Posterior cingulate gyrus (tissue), 11 donors: ENCODE data around the gene LRRC28.

Source experiments
- DNase-seq, 10 donors: peaks; one replicate each; pipeline versions ENCODE4 v3.0.0 to v3.0.0-alpha.2; 2020 to 2021; ENCODE audit warnings: mixed read lengths in 3 of 10
- intact Hi-C: fragments of 100-400 bp; cut with DNase I; formaldehyde crosslinking; loops from one replicate; pipeline ENCODE4 v1.15.1; 2023

The LRRC28 gene

GRCh38 chr15:99296386-99296785 lies 45.1 kb downstream of the LRRC28 start:
- no peak for DNase-seq
- intact Hi-C loops, result no loop called here

GRCh38 chr15:99303907-99304306 lies 52.6 kb downstream of the LRRC28 start:
- intact Hi-C loops, result no loop called here

GRCh38 chr15:99305761-99306505 lies 54.7 kb downstream of the LRRC28 start:
- DNase-seq, result no peak
- intact Hi-C loops, result no loop called here

More at GRCh38 chr15:99303907-99304306, 52.6 kb downstream of the LRRC28 start:
- no peak for DNase-seq

GRCh38 chr15:99306694-99307338 lies 55.5 kb downstream of the LRRC28 start:
- intact Hi-C loops, result no loop called here
- DNase-seq, result no peak

GRCh38 chr15:99307735-99308134 lies 56.5 kb downstream of the LRRC28 start:
- DNase-seq, result no peak
- intact Hi-C loops, result no loop called here

- no peak for DNase-seq
- intact Hi-C loops, result no loop called here
Measured at GRCh38 chr15:99310745-99311144, 59.5 kb downstream of the LRRC28 start.

- intact Hi-C loops, result no loop called here
- DNase-seq, result no peak
Measured at GRCh38 chr15:99312228-99312627, 60.9 kb downstream of the LRRC28 start.

GRCh38 chr15:99312794-99313193 lies 61.5 kb downstream of the LRRC28 start:
- no peak for DNase-seq
- intact Hi-C loops, result no loop called here

GRCh38 chr15:99315636-99316035 lies 64.4 kb downstream of the LRRC28 start:
- no peak for DNase-seq
- intact Hi-C loops, result no loop called here

- no peak for DNase-seq
- intact Hi-C loops, result no loop called here
Measured at GRCh38 chr15:99320374-99321215, 69.3 kb downstream of the LRRC28 start.

GRCh38 chr15:99321468-99321867 lies 70.2 kb downstream of the LRRC28 start:
- intact Hi-C loops, result no loop called here
- DNase-seq, result no peak

GRCh38 chr15:99322643-99323405 lies 71.5 kb downstream of the LRRC28 start:
- intact Hi-C loops, result no loop called here
- DNase-seq, result no peak

- intact Hi-C loops, result no loop called here
- DNase-seq, result no peak
Measured at GRCh38 chr15:99324082-99324620, 72.9 kb downstream of the LRRC28 start.

- intact Hi-C loops, result no loop called here
- no peak for DNase-seq
Measured at GRCh38 chr15:99324700-99325099, 73.4 kb downstream of the LRRC28 start.

GRCh38 chr15:99326235-99326634 lies 75.0 kb downstream of the LRRC28 start:
- DNase-seq, result no peak
- intact Hi-C loops, result no loop called here

GRCh38 chr15:99328106-99329072 lies 77.1 kb downstream of the LRRC28 start:
- no peak for DNase-seq
- intact Hi-C loops, result no loop called here

GRCh38 chr15:99331381-99331780 lies 80.1 kb downstream of the LRRC28 start:
- DNase-seq, result no peak
- intact Hi-C loops, result no loop called here

GRCh38 chr15:99333413-99333812 lies 82.1 kb downstream of the LRRC28 start:
- intact Hi-C loops, result no loop called here
- DNase-seq, result no peak

- intact Hi-C loops, result no loop called here
- DNase-seq, result no peak
Measured at GRCh38 chr15:99333981-99334380, 82.7 kb downstream of the LRRC28 start.
